Activated CD8-positive, alpha-beta memory T cell treated with anti-CD3 and anti-CD28 coated beads, Interleukin-2, amount 50 U/mL, for 4 hours (primary cell): Measurements from ENCODE around the gene TMEM209.
"Not testable (repeated sequence)": the region's sequence is repeated elsewhere in the genome, so short reads cannot be mapped to it uniquely, and the experiment has no call there.

ENCODE experiments used
- DNase-seq: peaks from one replicate; pipeline ENCODE4 v3.0.0-alpha.2; 2020

TMEM209 gene

GRCh38 chr7:130141884-130142653 is 63.1 kb downstream of the TMEM209 start:
- DNase-seq, result no peak

- DNase-seq, result peak; percentile 37
Measured at GRCh38 chr7:130141161-130141883, 63.9 kb downstream of the TMEM209 start.

DNA sequence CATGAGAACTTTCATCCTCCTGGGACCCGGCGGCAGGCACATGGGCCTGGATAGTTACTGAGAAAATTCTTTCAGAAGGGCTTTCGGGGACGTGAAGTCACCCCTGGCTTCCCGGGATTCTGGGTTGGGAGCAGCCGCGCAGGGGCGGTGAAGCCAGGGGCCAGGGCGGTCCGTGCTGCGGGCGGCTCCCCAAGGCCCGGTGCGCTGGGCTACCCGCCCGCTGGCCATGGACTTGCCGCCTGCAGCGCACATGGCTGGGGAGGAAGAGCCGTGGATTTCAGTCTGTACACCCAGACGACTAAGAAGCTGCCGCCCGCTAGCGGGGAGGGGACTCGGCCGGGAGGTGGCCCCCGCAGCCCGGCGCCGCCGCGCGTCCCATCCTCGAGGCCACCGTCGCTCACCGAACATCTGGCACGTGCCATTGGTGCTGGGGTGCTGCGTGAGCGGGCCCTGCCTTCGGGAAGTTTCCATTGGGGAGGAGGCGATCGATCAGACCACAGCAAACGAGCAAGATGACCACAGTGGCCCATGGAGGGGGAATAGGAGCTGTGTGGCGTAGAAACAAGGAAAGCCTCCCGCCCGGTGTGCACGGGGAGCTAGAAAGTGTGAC is 64.5 kb downstream of the TMEM209 start:
- no peak for DNase-seq

- no peak for DNase-seq
Measured at GRCh38 chr7:130139193-130139960, 65.8 kb downstream of the TMEM209 start.

- no peak for DNase-seq
Measured at GRCh38 chr7:130137207-130137606, 68.0 kb downstream of the TMEM209 start.

DNA sequence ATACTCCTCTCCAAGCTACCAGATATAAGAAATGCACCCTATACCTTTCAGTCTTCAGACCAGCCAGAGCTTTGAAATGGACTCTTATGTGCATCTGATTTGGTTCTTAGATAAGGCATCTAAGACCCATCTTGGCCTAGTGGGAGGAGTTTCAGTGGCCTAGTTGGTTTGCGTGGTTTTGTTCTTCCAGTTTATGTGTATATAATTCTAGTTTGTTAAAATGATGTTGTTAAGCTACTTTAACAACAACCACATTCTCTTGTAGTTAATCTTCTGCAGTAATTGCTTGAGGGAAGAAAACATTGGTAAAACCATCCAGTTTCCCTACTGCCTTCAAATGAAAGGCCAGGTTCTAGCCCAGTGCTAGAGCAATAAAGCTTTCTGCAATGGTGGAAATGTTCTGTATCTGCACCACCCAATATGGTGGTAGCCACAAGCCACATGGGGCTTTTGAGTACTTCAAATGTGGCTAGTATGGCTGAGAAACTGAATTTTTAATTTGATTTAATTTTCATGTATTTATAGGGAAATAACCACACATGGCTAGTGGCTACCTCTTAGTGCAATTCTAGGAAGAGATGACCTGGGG is 68.5 kb downstream of the TMEM209 start:
- no peak for DNase-seq

- DNase-seq, result no peak
Measured at GRCh38 chr7:130135208-130136205, 69.7 kb downstream of the TMEM209 start.

- DNase-seq, result no peak
Measured at GRCh38 chr7:130134726-130135125, 70.5 kb downstream of the TMEM209 start.

DNA sequence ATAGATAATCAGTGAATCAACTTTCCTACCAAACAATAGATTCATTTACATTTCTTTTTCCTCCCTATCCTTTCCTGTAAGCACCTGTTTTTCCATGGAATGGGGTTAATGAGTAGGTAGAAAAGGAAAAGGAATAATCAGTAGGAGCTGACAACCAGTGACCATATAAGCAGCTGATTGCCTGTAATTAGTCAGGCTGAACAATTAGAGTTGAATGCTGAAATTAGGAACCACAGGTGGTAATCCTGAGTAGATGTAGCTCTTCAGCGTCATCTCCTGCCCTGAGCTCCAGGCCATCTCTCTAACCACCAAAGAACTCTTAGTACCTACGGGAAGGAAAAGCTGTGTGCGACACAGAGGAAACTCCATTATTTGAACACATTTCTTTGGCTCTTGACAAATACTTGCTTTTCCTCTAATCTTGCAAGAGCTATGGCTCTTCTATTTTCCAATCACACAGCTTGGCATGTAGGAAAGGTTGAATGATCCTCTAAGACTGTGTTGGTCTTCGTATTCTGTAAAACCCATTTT is 71.0 kb downstream of the TMEM209 start:
- DNase-seq, result no peak

GRCh38 chr7:130133029-130133782 is 72.0 kb downstream of the TMEM209 start:
- no peak for DNase-seq

- no peak for DNase-seq
Measured at GRCh38 chr7:130131964-130132875, 73.0 kb downstream of the TMEM209 start.

- DNase-seq, result no peak
Measured at GRCh38 chr7:130131191-130131834, 73.9 kb downstream of the TMEM209 start.

DNA sequence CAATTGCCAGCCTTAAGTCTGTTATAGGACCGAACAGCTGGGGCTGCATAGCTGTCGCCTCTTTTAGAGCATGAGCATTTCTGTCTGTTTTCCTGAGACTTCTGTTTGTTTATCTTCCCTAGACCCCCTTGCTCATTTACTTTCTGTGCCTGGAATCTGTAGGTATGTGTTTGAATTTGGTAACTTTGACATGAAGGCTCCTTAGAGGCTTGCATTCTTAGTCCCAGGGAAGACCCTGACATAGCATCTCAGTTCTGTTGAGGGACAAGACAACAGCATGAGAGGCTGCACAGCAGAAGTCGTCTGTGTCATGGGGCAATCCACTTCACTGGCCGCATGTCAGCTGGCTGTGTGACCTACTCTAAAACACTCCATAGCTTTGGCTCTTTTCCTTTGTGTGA is 76.2 kb downstream of the TMEM209 start:
- no peak for DNase-seq

GRCh38 chr7:130127821-130128317 is 77.3 kb downstream of the TMEM209 start:
- no peak for DNase-seq

GRCh38 chr7:130127404-130127803 is 77.8 kb downstream of the TMEM209 start:
- no peak for DNase-seq

DNA sequence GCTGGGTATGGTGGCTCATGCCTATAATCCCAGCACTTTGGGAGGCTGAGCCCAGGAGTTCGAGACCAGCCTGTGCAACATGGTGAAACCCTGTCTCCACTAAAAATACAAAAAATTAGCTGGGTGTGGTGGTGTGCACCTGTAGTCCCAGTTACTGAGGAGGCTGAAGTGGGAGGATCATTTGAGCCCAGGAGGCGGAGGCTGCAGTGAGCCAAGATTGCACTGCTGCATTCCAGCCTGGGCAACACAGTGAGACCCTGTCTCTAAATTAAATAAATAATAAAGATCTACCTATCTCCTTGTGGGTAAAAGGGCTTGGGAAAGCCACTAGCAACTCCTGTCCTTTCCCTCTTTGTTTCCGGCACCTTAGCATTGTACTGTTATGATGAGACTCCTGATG is 78.4 kb downstream of the TMEM209 start:
- not testable (repeated sequence) for DNase-seq

- DNase-seq, result no peak
Measured at GRCh38 chr7:130124711-130125110, 80.5 kb downstream of the TMEM209 start.

GRCh38 chr7:130123501-130123900 is 81.7 kb downstream of the TMEM209 start:
- DNase-seq, result no peak

DNA sequence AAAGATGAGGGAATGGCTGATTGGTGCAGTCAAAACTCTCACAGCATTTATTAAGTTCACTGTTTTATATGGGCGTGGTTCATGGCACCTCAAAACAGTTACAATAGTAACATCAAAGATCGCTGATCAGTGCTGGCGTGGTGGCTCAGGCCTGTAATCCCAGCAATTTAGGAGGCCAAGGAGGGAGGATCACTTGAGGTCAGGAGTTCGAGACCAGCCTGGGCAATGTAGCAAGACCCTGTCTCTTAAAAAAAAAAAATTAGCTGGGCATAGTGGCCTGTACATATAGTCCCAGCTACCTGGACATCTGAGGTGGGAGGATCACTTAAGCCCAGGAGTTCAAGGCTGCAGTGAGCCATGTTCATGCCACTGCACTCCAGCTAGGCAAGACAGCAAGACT is 86.4 kb downstream of the TMEM209 start:
- DNase-seq, result no peak
